SK-N-SH (cell line): ENCODE data around the gene CD83. TPM values are rescaled to one million over a fixed set of nuclear protein-coding genes. Genes with fewer than 3 reads are reported as not detected.

Experiments
- CTCF ChIA-PET: fragments of 300-600, 350-600 bp; formaldehyde crosslinking; extraction: SDS; loops from one replicate; lab custom pipeline; 2021; lab: Yijun Ruan, JAX
- POLR2A ChIA-PET: fragments of 350-600 bp; sonication (Branson Sonifier 250); formaldehyde crosslinking; extraction: SDS; loops from one replicate; lab custom pipeline; 2020; ENCODE audit warnings: antibody characterized with exemption, inconsistent platforms; lab: Yijun Ruan, JAX
- DNase-seq: peaks from one replicate; pipeline ENCODE4 v3.0.0; 2012
- H2AFZ ChIP-seq: fragments of 200-600 bp; sonication (generic); 2 replicates; pipeline ENCODE4 v1.8.1; 2016; ENCODE audit warnings: antibody characterized with exemption, mild to moderate bottlenecking, low read depth
- H3F3A ChIP-seq: fragments of 200-600 bp; sonication (generic); replicated peaks from 2 replicates; pipeline ENCODE3; 2016; ENCODE audit warnings: antibody characterized with exemption, mild to moderate bottlenecking; ENCODE audit not compliant: insufficient read depth
- H3K27ac ChIP-seq, 2 experiments: fragments of 200-500 bp in 1 of 2; fragments of 200-600 bp in 1 of 2; sonication (Bioruptor generic) in 1 of 2; sonication (generic), shearing (Covaris generic) in 1 of 2; 2 replicates each; pipeline versions ENCODE4 v1.5.1 to v1.6.1; 2014 to 2016; ENCODE audit warnings: low read depth in 2 of 2, inconsistent platforms in 1 of 2, low read length in 1 of 2, mild to moderate bottlenecking in 1 of 2, mixed read lengths in 1 of 2
- H3K27me3 ChIP-seq: fragments of 200-600 bp; sonication (generic), shearing (Covaris generic); 2 replicates; pipeline ENCODE4 v1.6.1; 2016; ENCODE audit warnings: mixed run types; ENCODE audit not compliant: insufficient read depth
- H3K36me3 ChIP-seq, 2 experiments: fragments of 200-500 bp in 1 of 2; fragments of 200-600 bp in 1 of 2; sonication (Bioruptor generic) in 1 of 2; sonication (generic) in 1 of 2; replicated peaks in 1 of 2; 2 replicates each; pipeline versions ENCODE3 to v1.5.1; 2014 to 2016; ENCODE audit warnings: low read length in 1 of 2, mild to moderate bottlenecking in 1 of 2; ENCODE audit not compliant: insufficient read depth in 2 of 2, control insufficient read depth in 1 of 2
- H3K4me1 ChIP-seq, 2 experiments: fragments of 200-500 bp in 1 of 2; fragments of 200-600 bp in 1 of 2; sonication (Bioruptor generic) in 1 of 2; sonication (generic), shearing (Covaris generic) in 1 of 2; 2 replicates each; pipeline versions ENCODE4 v1.5.1 to v1.6.1; 2014 to 2016; ENCODE audit warnings: low read depth in 1 of 2, low read length in 1 of 2, mixed run types in 1 of 2; ENCODE audit not compliant: insufficient read depth in 2 of 2, control insufficient read depth in 1 of 2
- H3K4me2 ChIP-seq: fragments of 200-600 bp; sonication (generic), shearing (Covaris generic); 2 replicates; pipeline ENCODE4 v1.6.1; 2017; ENCODE audit warnings: mixed run types
- H3K4me3 ChIP-seq, 2 experiments: fragments of 200-500 bp in 1 of 2; fragments of 200-600 bp in 1 of 2; sonication (Bioruptor generic) in 1 of 2; sonication (generic), shearing (Covaris generic) in 1 of 2; 2 replicates each; pipeline versions ENCODE4 v1.5.1 to v1.8.1; 2014 to 2016; ENCODE audit warnings: low read depth in 2 of 2, inconsistent platforms in 1 of 2, low read length in 1 of 2, mild to moderate bottlenecking in 1 of 2, mixed read lengths in 1 of 2, moderate library complexity in 1 of 2
- H3K79me2 ChIP-seq: fragments of 200-600 bp; sonication (generic); 2 replicates; pipeline ENCODE4 v1.8.1; 2017; ENCODE audit warnings: mild to moderate bottlenecking; ENCODE audit not compliant: insufficient read depth
- H3K9ac ChIP-seq: fragments of 200-600 bp; sonication (generic); 2 replicates; pipeline ENCODE4 v1.6.1; 2017; ENCODE audit warnings: mixed run types
- H3K9me2 ChIP-seq: fragments of 200-600 bp; sonication (generic); 2 replicates; pipeline ENCODE4 v1.6.1; 2017; ENCODE audit warnings: mixed run types
- H3K9me3 ChIP-seq: fragments of 200-600 bp; sonication (generic); 2 replicates; pipeline ENCODE4 v1.6.1; 2017; ENCODE audit warnings: mixed run types, mild to moderate bottlenecking, moderate library complexity
- H4K20me1 ChIP-seq: fragments of 200-600 bp; sonication (generic); 2 replicates; pipeline ENCODE4 v1.6.1; 2017; ENCODE audit warnings: mild to moderate bottlenecking, mixed run types; ENCODE audit not compliant: insufficient read depth
- CTCF ChIP-seq: fragments of 200-600 bp; sonication (generic); IDR thresholded peaks from 2 replicates; pipeline ENCODE4 v1.6.1; 2017; ENCODE audit warnings: antibody characterized with exemption, mild to moderate bottlenecking, moderate library complexity
- ELF1 ChIP-seq: IDR thresholded peaks from 2 replicates; pipeline ENCODE4 v1.4.0; 2012
- EP300 ChIP-seq, 2 experiments: IDR thresholded peaks; 2 replicates each; pipeline versions ENCODE4 v1.4.0 to v1.6.1; 2012; ENCODE audit warnings: borderline replicate concordance in 1 of 2, low read depth in 1 of 2, low read length in 1 of 2
- FOSL2 ChIP-seq: IDR thresholded peaks from 2 replicates; pipeline ENCODE4 v1.4.0; 2012; ENCODE audit warnings: low read depth, mild to moderate bottlenecking, moderate library complexity, borderline replicate concordance
- GABPA ChIP-seq: IDR thresholded peaks from 2 replicates; pipeline ENCODE4 v1.4.0; 2012; ENCODE audit warnings: low read depth, mild to moderate bottlenecking
- GATA2 ChIP-seq: sonication (generic); formaldehyde crosslinking; IDR thresholded peaks from 2 replicates; pipeline ENCODE4 v1.5.0; 2020; ENCODE audit warnings: mild to moderate bottlenecking, missing genetic modification reagents
- MAX ChIP-seq: IDR thresholded peaks from 2 replicates; pipeline ENCODE4 v1.4.0; 2012; ENCODE audit warnings: low read depth
- MEF2A ChIP-seq: IDR thresholded peaks from 2 replicates; pipeline ENCODE4 v1.4.0; 2012; ENCODE audit warnings: low read depth, borderline replicate concordance
- PBX3 ChIP-seq: IDR thresholded peaks from 2 replicates; pipeline ENCODE4; 2012
- RAD21 ChIP-seq: IDR thresholded peaks from 2 replicates; pipeline ENCODE4 v1.6.1; 2012; ENCODE audit warnings: mild to moderate bottlenecking, low read length
- SIN3A ChIP-seq: IDR thresholded peaks from 2 replicates; pipeline ENCODE4 v1.6.1; 2012; ENCODE audit warnings: low read depth, mild to moderate bottlenecking, low read length, moderate library complexity, borderline replicate concordance
- SMC3 ChIP-seq: IDR thresholded peaks from 2 replicates; pipeline ENCODE4 v1.6.1; 2012; ENCODE audit warnings: low read depth, low read length, improper control_type of control experiment
- TAF1 ChIP-seq: IDR thresholded peaks from 2 replicates; pipeline ENCODE4 v1.6.1; 2012; ENCODE audit warnings: low read depth, mild to moderate bottlenecking, low read length, moderate library complexity, borderline replicate concordance
- TEAD4 ChIP-seq: IDR thresholded peaks from 2 replicates; pipeline ENCODE4 v1.4.0; 2012; ENCODE audit warnings: mild to moderate bottlenecking, borderline replicate concordance; ENCODE audit not compliant: insufficient read depth
- USF2 ChIP-seq: fragments of 150-350 bp; IDR thresholded peaks from 2 replicates; pipeline ENCODE4 v1.6.1; 2017; ENCODE audit warnings: antibody characterized with exemption, low read length, low read depth, borderline replicate concordance
- YY1 ChIP-seq: IDR thresholded peaks from 2 replicates; pipeline ENCODE4 v1.4.0; 2012; ENCODE audit warnings: low read depth, mild to moderate bottlenecking
- ZBTB33 ChIP-seq: IDR thresholded peaks from 2 replicates; pipeline ENCODE4 v1.4.0; 2012; ENCODE audit warnings: low read depth, borderline replicate concordance
- WGBS: methylation state at CpG from one replicate; pipeline ENCODE4 v1.1.6; 2017; ENCODE audit warnings: low lambda C conversion rate; 5-methylcytosine and 5-hydroxymethylcytosine counted together
- polyA plus RNA-seq, 3 experiments: library from polyadenylated mRNA; depleted of rRNA; stranded (reverse); fragments of >200 nt; gene quantifications; 2 replicates each; pipeline ENCODE4 v1.2.3, GENCODE V29; 2012

CD83 gene
- polyA plus RNA-seq, 1 of the 3 experiments (the other 2 are of a cell fraction), result 2.0 TPM

GRCh38 chr6:14162826-14163225 lies 45.3 kb downstream of the CD83 start:
- Histone ChIP-seq H3K27ac (no peak overlapping the region), H3K79me2 (no peaks in the 10 kb centered on the region), H3K4me3 (no peak overlapping the region), H4K20me1 (no peaks in the 10 kb centered on the region), H3K4me2 (no peak overlapping the region), H3K9ac (no peak overlapping the region), H3K9me2 (no peaks in the 10 kb centered on the region), H3F3A (no peaks in the 10 kb centered on the region), H2AFZ (no peak overlapping the region), H3K9me3 (no peaks in the 10 kb centered on the region), H3K27me3 (no peaks in the 10 kb centered on the region), H3K36me3 (no peaks in the 10 kb centered on the region), H3K4me1 (no peaks in the 10 kb centered on the region; a peak in 1 of 4 replicates)
- ChIA-PET POLR2A (no interaction called here), CTCF (no interaction called here)
- WGBS, result 48% methylated on average over 2 of the region's 2 CpGs
- DNase-seq, result no peak
- TF ChIP-seq GATA2 (CRISPR knock-in tag) (no peak), TEAD4 (no peak), ELF1 (no peak), MEF2A (no peak), USF2 (no peak), TAF1 (no peak), PBX3 (no peak), FOSL2 (no peak), YY1 (no peak), ZBTB33 (no peak), GABPA (no peak), MAX (no peak), SIN3A (no peak)
- TF ChIP-seq, all 33 proteins: peak for 0

- peaks cover 0 to 2% of the 10 kb centered on the region in 2 experiments for H3K36me3 ChIP-seq
- H3F3A ChIP-seq, result no peaks in the 10 kb centered on the region
- H2AFZ ChIP-seq, result no peak overlapping the region
- no peak overlapping the region for H3K27ac ChIP-seq
- CTCF ChIA-PET, result interaction anchor here (1.3 to 2.5 kb wide), 2 partner anchors 20 to 35 kb away, joined by 5 to 9 read pairs; no protein-coding TSS in a partner anchor
- H3K27me3 ChIP-seq, result no peaks in the 10 kb centered on the region
- no peak overlapping the region for H3K4me3 ChIP-seq
- H3K79me2 ChIP-seq, result no peaks in the 10 kb centered on the region
- no peaks in the 10 kb centered on the region for H4K20me1 ChIP-seq
- H3K9ac ChIP-seq, result no peak overlapping the region
- no peak for TF ChIP-seq RAD21
- no peak for TF ChIP-seq EP300 (IDR thresholded peaks at IDR 0.05; ENCODE audit: borderline replicate concordance in 1 of 2, low read depth in 1 of 2, low read length in 1 of 2)
- TF ChIP-seq CTCF, result no peak
- TF ChIP-seq GATA2 (CRISPR knock-in tag), result no peak
- no peak for TF ChIP-seq ELF1
- TF ChIP-seq TEAD4, result no peak
- no peak for TF ChIP-seq SMC3
- TF ChIP-seq, all 33 proteins: peak for 0
- no peaks in the 10 kb centered on the region for H3K9me2 ChIP-seq
- WGBS, result 56% methylated on average over 2 of the region's 2 CpGs
- H3K9me3 ChIP-seq, result peaks cover 3% of the 10 kb centered on the region; the same call in 1 of the 2 replicates
- no peak overlapping the region for H3K4me2 ChIP-seq
- no peak for DNase-seq
- no peaks in the 10 kb centered on the region; a peak in 1 of 4 replicates for H3K4me1 ChIP-seq
- POLR2A ChIA-PET, result no interaction called here
Observed at GRCh38 chr6:14165091-14165490, 47.5 kb downstream of the CD83 start.
